Hepatocyte (in vitro differentiated cells): ENCODE data around the gene PPOX. TPM values are rescaled to one million over a fixed set of nuclear protein-coding genes. Genes with fewer than 3 reads are reported as not detected.

ENCODE experiments used
- DNase-seq: peaks from one replicate; pipeline ENCODE4 v3.0.0-alpha.2; 2016; ENCODE audit warnings: low spot score
- H2AFZ ChIP-seq: fragments of 200-600 bp; sonication (generic); 2 replicates; pipeline ENCODE4 v1.6.0; 2016; ENCODE audit warnings: antibody characterized with exemption, mild to moderate bottlenecking
- H3K27ac ChIP-seq: fragments of 200-600 bp; sonication (generic); 2 replicates; pipeline ENCODE4 v1.5.1; 2016; ENCODE audit warnings: mild to moderate bottlenecking
- H3K27me3 ChIP-seq: fragments of 200-600 bp; sonication (generic); 2 replicates; pipeline ENCODE4 v1.6.1; 2016
- H3K36me3 ChIP-seq: fragments of 200-600 bp; sonication (generic); replicated peaks from 2 replicates; pipeline ENCODE4 v1.5.1; 2016; ENCODE audit warnings: low read depth; ENCODE audit not compliant: insufficient read depth
- H3K4me1 ChIP-seq: fragments of 200-600 bp; sonication (generic); 2 replicates; pipeline ENCODE4 v1.5.1; 2016; ENCODE audit warnings: mild to moderate bottlenecking, moderate library complexity; ENCODE audit not compliant: insufficient read depth
- H3K4me2 ChIP-seq: fragments of 200-600 bp; sonication (generic); 2 replicates; pipeline ENCODE4 v1.6.0; 2016
- H3K4me3 ChIP-seq: fragments of 200-600 bp; sonication (generic); 2 replicates; pipeline ENCODE4 v1.5.1; 2016; ENCODE audit warnings: mild to moderate bottlenecking
- H3K79me2 ChIP-seq: fragments of 200-600 bp; sonication (generic); 2 replicates; pipeline ENCODE4 v1.6.0; 2017; ENCODE audit warnings: mild to moderate bottlenecking
- H3K9me2 ChIP-seq: fragments of 200-600 bp; sonication (generic); replicated peaks from 2 replicates; pipeline ENCODE4 v1.6.0; 2017; ENCODE audit warnings: mild to moderate bottlenecking; ENCODE audit not compliant: insufficient read depth
- H3K9me3 ChIP-seq: fragments of 200-600 bp; sonication (generic); 2 replicates; pipeline ENCODE4 v1.5.1; 2016; ENCODE audit warnings: low read depth, mild to moderate bottlenecking
- H4K20me1 ChIP-seq: fragments of 200-600 bp; sonication (generic); 2 replicates; pipeline ENCODE4 v1.6.0; 2016; ENCODE audit warnings: mild to moderate bottlenecking; ENCODE audit not compliant: insufficient read depth, poor library complexity, severe bottlenecking
- CTCF ChIP-seq: fragments of 200-600 bp; sonication (generic); IDR thresholded peaks from 2 replicates; pipeline ENCODE4 v1.5.1; 2016; ENCODE audit warnings: antibody characterized with exemption, mild to moderate bottlenecking; ENCODE audit not compliant: poor library complexity
- EZH2 ChIP-seq: fragments of 200-600 bp; sonication (generic); IDR thresholded peaks from 2 replicates; pipeline ENCODE4 v1.6.1; 2016; ENCODE audit warnings: antibody characterized with exemption, mild to moderate bottlenecking, borderline replicate concordance
- EZH2phosphoT487 ChIP-seq: fragments of 200-600 bp; sonication (generic); IDR thresholded peaks from one replicate; pipeline ENCODE4 v1.6.1; 2018; ENCODE audit warnings: antibody characterized with exemption, mild to moderate bottlenecking, low read depth, moderate library complexity; ENCODE audit not compliant: unreplicated experiment, severe bottlenecking
- WGBS: methylation state at CpG from one replicate; pipeline ENCODE4 v1.1.6; 2016; ENCODE audit warnings: low lambda C conversion rate; ENCODE audit errors: missing lambda C conversion rate; 5-methylcytosine and 5-hydroxymethylcytosine counted together
- polyA plus RNA-seq: library from polyadenylated mRNA; unstranded; fragments of >200 nt; fragmentation: Nextera tagmentation; extraction: Ambion mirVana; gene quantifications from 2 replicates; pipeline ENCODE4 v1.2.1, GENCODE V29; 2016
- total RNA-seq: library from RNA; depleted of rRNA; stranded (reverse); fragments of >200 nt; gene quantifications from 2 replicates; pipeline ENCODE4 v1.2.3, GENCODE V29; 2014

Gene PPOX
- total and polyA plus RNA-seq, 2 experiments from 2014 or later, result 11.2 to 30.7 TPM

- WGBS, result 84% methylated on average over 3 of the region's 3 CpGs
- H2AFZ ChIP-seq, result no peak overlapping the region
- no peaks in the 10 kb centered on the region for H3K79me2 ChIP-seq
- DNase-seq, result no peak
- no peaks in the 10 kb centered on the region for H3K9me2 ChIP-seq
- H3K36me3 ChIP-seq, result no peaks in the 10 kb centered on the region
- H3K4me3 ChIP-seq, result no peak overlapping the region
- H3K4me2 ChIP-seq, result no peak overlapping the region
- TF ChIP-seq CTCF (no peak), EZH2phosphoT487 (no peak), EZH2 (no peak)
- no peaks in the 10 kb centered on the region for H4K20me1 ChIP-seq
- H3K27ac ChIP-seq, result no peak overlapping the region
- no peaks in the 10 kb centered on the region for H3K27me3 ChIP-seq
- H3K9me3 ChIP-seq, result no peaks in the 10 kb centered on the region
- H3K4me1 ChIP-seq, result no peaks in the 10 kb centered on the region
These were observed 20.4 kb upstream of the PPOX start for GRCh38 chr1:161145832-161146231.

- Histone ChIP-seq H3K9me2 (no peaks in the 10 kb centered on the region), H4K20me1 (no peaks in the 10 kb centered on the region), H3K4me2 (peak overlapping the region; percentile 80), H3K27ac (peak overlapping the region; percentile 97), H3K4me1 (peaks cover 8% of the 10 kb centered on the region), H3K27me3 (no peaks in the 10 kb centered on the region), H3K9me3 (no peaks in the 10 kb centered on the region), H3K36me3 (no peaks in the 10 kb centered on the region), H3K4me3 (peak overlapping the region; percentile 65), H3K79me2 (peaks cover 19% of the 10 kb centered on the region), H2AFZ (peak overlapping the region; percentile 59)
- 25% methylated on average over 9 of the region's 9 CpGs for WGBS
- TF ChIP-seq EZH2phosphoT487 (no peak), EZH2 (no peak), CTCF (no peak)
- no peak for DNase-seq
These were observed 13.1 kb upstream of the PPOX start for GRCh38 chr1:161153176-161153575.

- under 1% methylated on average over 33 of the region's 33 CpGs for WGBS
- H3K36me3 ChIP-seq, result no peaks in the 10 kb centered on the region
- H3K27ac ChIP-seq, result peak within 1 kb of the TSS; percentile 97
- H2AFZ ChIP-seq, result peak within 1 kb of the TSS; percentile 59
- H3K27me3 ChIP-seq, result no peaks in the 10 kb centered on the region
- H3K79me2 ChIP-seq, result peaks cover 19% of the 10 kb centered on the region
- peak within 1 kb of the TSS; percentile 65 for H3K4me3 ChIP-seq
- H3K9me3 ChIP-seq, result no peaks in the 10 kb centered on the region
- no peak for TF ChIP-seq EZH2
- no peak for TF ChIP-seq EZH2phosphoT487
- TF ChIP-seq CTCF, result no peak
- peak within 1 kb of the TSS; percentile 80 for H3K4me2 ChIP-seq
- H4K20me1 ChIP-seq, result no peaks in the 10 kb centered on the region
- peaks cover 8% of the 10 kb centered on the region for H3K4me1 ChIP-seq
- no peaks in the 10 kb centered on the region for H3K9me2 ChIP-seq
- DNase-seq, result peak; percentile 88
These were observed 12.4 kb upstream of the PPOX start, which contains the start of gene UFC1 for GRCh38 chr1:161153682-161154337. UFC1 (plus strand) TSS chr1:161153978; CDS start chr1:161153998, 20 bp downstream.
